DOHH2 (cell line): ENCODE measurements around the gene HMG20B.
A peak's percentile ranks its signal among the peaks of the same experiment; 100 is the strongest.

Experiments used
- H3F3A ChIP-seq: fragments of 200-600 bp; sonication (generic), shearing (Covaris generic); 2 replicates; pipeline ENCODE4 v1.6.0; 2016; ENCODE audit warnings: antibody characterized with exemption, mild to moderate bottlenecking; ENCODE audit not compliant: control insufficient read depth, insufficient read depth
- H3K27ac ChIP-seq: fragments of 200-600 bp; sonication (generic); 2 replicates; pipeline ENCODE4 v1.5.1; 2014; ENCODE audit warnings: low read depth, mild to moderate bottlenecking, low read length, moderate library complexity
- H3K27me3 ChIP-seq: fragments of 200-600 bp; sonication (generic); 2 replicates; pipeline ENCODE4 v1.6.1; 2014; ENCODE audit warnings: mild to moderate bottlenecking, low read length, mixed read lengths; ENCODE audit not compliant: control insufficient read depth
- H3K36me3 ChIP-seq: fragments of 200-600 bp; sonication (generic); 2 replicates; pipeline ENCODE4 v1.6.1; 2014; ENCODE audit warnings: mild to moderate bottlenecking, low read length, moderate library complexity, mixed read lengths; ENCODE audit not compliant: control insufficient read depth
- H3K4me1 ChIP-seq: fragments of 200-600 bp; sonication (generic); 2 replicates; pipeline ENCODE4 v1.6.1; 2014; ENCODE audit warnings: mild to moderate bottlenecking, low read length, mixed read lengths; ENCODE audit not compliant: control insufficient read depth
- H3K4me2 ChIP-seq: fragments of 200-600 bp; sonication (generic); 2 replicates; pipeline ENCODE4 v1.6.0; 2014; ENCODE audit warnings: mild to moderate bottlenecking, low read length, moderate library complexity
- H3K4me3 ChIP-seq: fragments of 200-600 bp; sonication (generic); 2 replicates; pipeline ENCODE4 v1.5.1; 2014; ENCODE audit warnings: mild to moderate bottlenecking, low read length, mixed read lengths
- H3K79me2 ChIP-seq: fragments of 200-600 bp; sonication (generic); 2 replicates; pipeline ENCODE4 v1.6.1; 2014; ENCODE audit warnings: mild to moderate bottlenecking, low read length, mixed read lengths; ENCODE audit not compliant: control insufficient read depth
- H3K9me2 ChIP-seq: fragments of 200-600 bp; sonication (generic); replicated peaks from 2 replicates; pipeline ENCODE4 v1.6.1; 2014; ENCODE audit warnings: mild to moderate bottlenecking, low read length, mixed read lengths; ENCODE audit not compliant: control insufficient read depth
- H3K9me3 ChIP-seq: fragments of 200-600 bp; sonication (generic); 2 replicates; pipeline ENCODE4 v1.6.1; 2014; ENCODE audit warnings: antibody characterized with exemption, low read length, mixed read lengths; ENCODE audit not compliant: control insufficient read depth, insufficient read depth
- H4K20me1 ChIP-seq: fragments of 200-600 bp; sonication (generic); 2 replicates; pipeline ENCODE4 v1.6.0; 2014; ENCODE audit warnings: low read depth, mild to moderate bottlenecking, antibody characterized with exemption, low read length, moderate library complexity; ENCODE audit not compliant: control insufficient read depth, insufficient read depth
- CTCF ChIP-seq: fragments of 200-600 bp; sonication (generic); IDR thresholded peaks from one replicate; pipeline ENCODE4 v1.5.1; 2014; ENCODE audit warnings: antibody characterized with exemption, mild to moderate bottlenecking, low read depth, low read length; ENCODE audit not compliant: poor library complexity, severe bottlenecking
- EZH2phosphoT487 ChIP-seq: fragments of 200-600 bp; sonication (generic); IDR thresholded peaks from 2 replicates; pipeline ENCODE4 v1.6.1; 2017; ENCODE audit warnings: borderline replicate concordance, mild to moderate bottlenecking, antibody characterized with exemption, low read length, moderate library complexity, mixed read lengths

The HMG20B gene

GRCh38 chr19:3572132-3572854, 451 bp upstream of the HMG20B start:
- peak overlapping the region; percentile 60 for H3K4me3 ChIP-seq
- H3K4me2 ChIP-seq = peak overlapping the region; percentile 63
- TF ChIP-seq CTCF = no peak
- TF ChIP-seq EZH2phosphoT487 = no peak
- peaks cover 10% of the 10 kb centered on the region for H3K4me1 ChIP-seq
- H3K27ac ChIP-seq = no peak overlapping the region
- peaks cover 6% of the 10 kb centered on the region for H3K79me2 ChIP-seq
- H3K9me3 ChIP-seq = no peaks in the 10 kb centered on the region
- no peaks in the 10 kb centered on the region; the same call in 1 of the 2 replicates for H3F3A ChIP-seq
- no peaks in the 10 kb centered on the region; the same call in 1 of the 2 replicates for H4K20me1 ChIP-seq
- H3K9me2 ChIP-seq = no peaks in the 10 kb centered on the region
- H3K36me3 ChIP-seq = peaks cover 16% of the 10 kb centered on the region
- no peaks in the 10 kb centered on the region for H3K27me3 ChIP-seq

GRCh38 chr19:3573162-3573857, 566 bp downstream of the HMG20B start:
- Histone ChIP-seq H3K9me2 (no peaks in the 10 kb centered on the region), H3K36me3 (peaks cover 16% of the 10 kb centered on the region), H3K79me2 (peaks cover 6% of the 10 kb centered on the region), H3K27me3 (no peaks in the 10 kb centered on the region), H3K27ac (peak overlapping the region; percentile 46), H3K4me3 (peak overlapping the region; percentile 93), H3K4me1 (peaks cover 10% of the 10 kb centered on the region), H4K20me1 (no peaks in the 10 kb centered on the region; the same call in 1 of the 2 replicates), H3K4me2 (peak overlapping the region; percentile 92), H3F3A (no peaks in the 10 kb centered on the region; the same call in 1 of the 2 replicates), H3K9me3 (no peaks in the 10 kb centered on the region)
- no peak for TF ChIP-seq EZH2phosphoT487
- no peak for TF ChIP-seq CTCF

GRCh38 chr19:3573858-3574637, 1.3 kb downstream of the HMG20B start:
- H3K4me2 ChIP-seq = peak overlapping the region; percentile 92
- H3K27ac ChIP-seq = no peak overlapping the region
- no peaks in the 10 kb centered on the region; the same call in 1 of the 2 replicates for H3F3A ChIP-seq
- no peak for TF ChIP-seq CTCF
- TF ChIP-seq EZH2phosphoT487 = no peak
- no peaks in the 10 kb centered on the region for H3K9me2 ChIP-seq
- no peaks in the 10 kb centered on the region for H3K27me3 ChIP-seq
- H4K20me1 ChIP-seq = no peaks in the 10 kb centered on the region; the same call in 1 of the 2 replicates
- H3K4me3 ChIP-seq = peak overlapping the region; percentile 93
- H3K9me3 ChIP-seq = no peaks in the 10 kb centered on the region
- peaks cover 6% of the 10 kb centered on the region for H3K79me2 ChIP-seq
- H3K4me1 ChIP-seq = peaks cover 10% of the 10 kb centered on the region
- peaks cover 16% of the 10 kb centered on the region for H3K36me3 ChIP-seq
